ENCODE measurements around the gene MCTP1.

GRCh38 chr5:94810877-94811276 lies 474.0 kb downstream of the MCTP1 start:
- TF ChIP-seq CTCF (conservative IDR thresholded peaks at IDR 0.05 in 1 of 2, IDR thresholded peaks at IDR 0.05 in 1 of 2; ENCODE audit: extremely low read depth in 1 of 2, insufficient read depth in 1 of 2, low read depth in 1 of 2, low read length in 2 of 2), result no peak
- TF ChIP-seq EZH2 (IDR thresholded peaks at IDR 0.05; ENCODE audit: borderline replicate concordance, low read length), result no peak

Data from mammary epithelial cell (primary cell).